HEK293 (cell line): ENCODE measurements around the gene PUM2.

ENCODE experiments used
- GLI4 ChIP-seq: fragments of 450-650 bp; formaldehyde crosslinking; IDR thresholded peaks from 2 replicates; pipeline ENCODE4 v1.5.1; 2016; ENCODE audit warnings: missing biosample characterization, missing genetic modification characterization
- HOXA7 ChIP-seq: sonication (generic); formaldehyde crosslinking; IDR thresholded peaks from 2 replicates; pipeline ENCODE4 v1.8.1; 2022; ENCODE audit warnings: missing genetic modification reagents, borderline replicate concordance
- TRIM28 ChIP-seq: IDR thresholded peaks from 2 replicates; pipeline ENCODE4 v1.6.1; 2011; ENCODE audit warnings: low read length, control low read depth, borderline replicate concordance
- YY1 ChIP-seq: fragments of 450-650 bp; formaldehyde crosslinking; IDR thresholded peaks from 2 replicates; pipeline ENCODE4 v1.5.1; 2018; ENCODE audit warnings: missing biosample characterization, missing genetic modification characterization
- ZBTB17 ChIP-seq: fragments of 450-650 bp; formaldehyde crosslinking; IDR thresholded peaks from 2 replicates; pipeline ENCODE4 v1.5.1; 2016; ENCODE audit warnings: missing biosample characterization, missing genetic modification characterization
- ZBTB7A ChIP-seq: fragments of 450-650 bp; formaldehyde crosslinking; IDR thresholded peaks from 2 replicates; pipeline ENCODE4 v1.5.1; 2016; ENCODE audit warnings: low read depth, missing biosample characterization, missing genetic modification characterization
- ZBTB8A ChIP-seq: fragments of 450-650 bp; formaldehyde crosslinking; IDR thresholded peaks from 2 replicates; pipeline ENCODE4 v1.5.1; 2016; ENCODE audit warnings: missing biosample characterization, missing genetic modification characterization
- ZNF148 ChIP-seq: fragments of 450-650 bp; formaldehyde crosslinking; IDR thresholded peaks from 2 replicates; pipeline ENCODE4 v1.5.0; 2017; ENCODE audit warnings: missing biosample characterization, missing genetic modification characterization, borderline replicate concordance
- ZNF19 ChIP-seq: fragments of 450-650 bp; formaldehyde crosslinking; IDR thresholded peaks from 2 replicates; pipeline ENCODE4; 2016; ENCODE audit warnings: missing biosample characterization, missing genetic modification characterization, low read depth
- ZNF341 ChIP-seq: fragments of 450-650 bp; formaldehyde crosslinking; IDR thresholded peaks from 2 replicates; pipeline ENCODE4; 2016; ENCODE audit warnings: low read depth, missing biosample characterization, missing genetic modification characterization
- ZNF354C ChIP-seq: fragments of 450-650 bp; formaldehyde crosslinking; IDR thresholded peaks from 2 replicates; pipeline ENCODE4 v1.5.1; 2016; ENCODE audit warnings: missing biosample characterization, missing genetic modification characterization, low read depth, borderline replicate concordance
- ZNF426 ChIP-seq: fragments of 450-650 bp; formaldehyde crosslinking; IDR thresholded peaks from 2 replicates; pipeline ENCODE4 v1.5.1; 2017; ENCODE audit warnings: missing biosample characterization, missing genetic modification characterization, mild to moderate bottlenecking, inconsistent platforms, moderate library complexity
- ZNF48 ChIP-seq: fragments of 450-650 bp; formaldehyde crosslinking; IDR thresholded peaks from 2 replicates; pipeline ENCODE4 v1.5.1; 2016; ENCODE audit warnings: missing biosample characterization, missing genetic modification characterization
- ZNF513 ChIP-seq: fragments of 450-650 bp; IDR thresholded peaks from 2 replicates; pipeline ENCODE4 v1.5.1; 2018; ENCODE audit warnings: missing biosample characterization, missing genetic modification characterization
- ZNF623 ChIP-seq: fragments of 450-650 bp; formaldehyde crosslinking; IDR thresholded peaks from 2 replicates; pipeline ENCODE4 v1.5.1; 2016; ENCODE audit warnings: missing biosample characterization, missing genetic modification characterization
- ZNF624 ChIP-seq: fragments of 450-650 bp; formaldehyde crosslinking; IDR thresholded peaks from 2 replicates; pipeline ENCODE4 v1.5.1; 2017; ENCODE audit warnings: missing biosample characterization, missing genetic modification characterization
- ZNF701 ChIP-seq: fragments of 450-650 bp; formaldehyde crosslinking; IDR thresholded peaks from 2 replicates; pipeline ENCODE4 v1.5.1; 2016; ENCODE audit warnings: missing biosample characterization, missing genetic modification characterization
- TF ChIP-seq, protein P1 (sequence below): fragments of 450-650 bp; formaldehyde crosslinking; IDR thresholded peaks from 2 replicates; pipeline ENCODE4 v1.5.1; 2016; ENCODE audit warnings: missing biosample characterization, missing genetic modification characterization, low read depth
- TF ChIP-seq, protein P2 (sequence below): fragments of 450-650 bp; formaldehyde crosslinking; IDR thresholded peaks from 2 replicates; pipeline ENCODE4 v1.5.1; 2016; ENCODE audit warnings: missing biosample characterization, missing genetic modification characterization
- TF ChIP-seq, protein P3 (sequence below): fragments of 450-650 bp; formaldehyde crosslinking; optimal IDR thresholded peaks from 2 replicates; pipeline ENCODE3; 2016; ENCODE audit warnings: missing biosample characterization, mild to moderate bottlenecking, missing genetic modification characterization

Gene PUM2

GRCh38 chr2:20348542-20348941 is 2.1 kb downstream of the PUM2 start (continued):
- TF ChIP-seq ZNF48 (tag by site-specific recombination) = no peak
- no peak for TF ChIP-seq ZNF426 (tag by site-specific recombination)
- no peak for TF ChIP-seq ZNF341 (tag by site-specific recombination)
- TF ChIP-seq, protein P1, sequence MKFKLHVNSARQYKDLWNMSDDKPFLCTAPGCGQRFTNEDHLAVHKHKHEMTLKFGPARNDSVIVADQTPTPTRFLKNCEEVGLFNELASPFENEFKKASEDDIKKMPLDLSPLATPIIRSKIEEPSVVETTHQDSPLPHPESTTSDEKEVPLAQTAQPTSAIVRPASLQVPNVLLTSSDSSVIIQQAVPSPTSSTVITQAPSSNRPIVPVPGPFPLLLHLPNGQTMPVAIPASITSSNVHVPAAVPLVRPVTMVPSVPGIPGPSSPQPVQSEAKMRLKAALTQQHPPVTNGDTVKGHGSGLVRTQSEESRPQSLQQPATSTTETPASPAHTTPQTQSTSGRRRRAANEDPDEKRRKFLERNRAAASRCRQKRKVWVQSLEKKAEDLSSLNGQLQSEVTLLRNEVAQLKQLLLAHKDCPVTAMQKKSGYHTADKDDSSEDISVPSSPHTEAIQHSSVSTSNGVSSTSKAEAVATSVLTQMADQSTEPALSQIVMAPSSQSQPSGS = no peak
- no peak for TF ChIP-seq ZNF624 (tag by site-specific recombination)
- no peak for TF ChIP-seq ZNF19 (tag by site-specific recombination)
- no peak for TF ChIP-seq HOXA7
- TF ChIP-seq YY1 (tag by site-specific recombination) = no peak
- TF ChIP-seq TRIM28 = no peak
- TF ChIP-seq ZNF354C (tag by site-specific recombination) = no peak
- no peak for TF ChIP-seq ZNF623 (tag by site-specific recombination)
- TF ChIP-seq, protein P2, sequence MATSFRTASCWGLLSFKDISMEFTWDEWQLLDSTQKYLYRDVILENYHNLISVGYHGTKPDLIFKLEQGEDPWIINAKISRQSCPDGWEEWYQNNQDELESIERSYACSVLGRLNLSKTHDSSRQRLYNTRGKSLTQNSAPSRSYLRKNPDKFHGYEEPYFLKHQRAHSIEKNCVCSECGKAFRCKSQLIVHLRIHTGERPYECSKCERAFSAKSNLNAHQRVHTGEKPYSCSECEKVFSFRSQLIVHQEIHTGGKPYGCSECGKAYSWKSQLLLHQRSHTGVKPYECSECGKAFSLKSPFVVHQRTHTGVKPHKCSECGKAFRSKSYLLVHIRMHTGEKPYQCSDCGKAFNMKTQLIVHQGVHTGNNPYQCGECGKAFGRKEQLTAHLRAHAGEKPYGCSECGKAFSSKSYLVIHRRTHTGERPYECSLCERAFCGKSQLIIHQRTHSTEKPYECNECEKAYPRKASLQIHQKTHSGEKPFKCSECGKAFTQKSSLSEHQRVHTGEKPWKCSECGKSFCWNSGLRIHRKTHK (tag by site-specific recombination) = no peak
- no peak for TF ChIP-seq ZNF513 (tag by site-specific recombination)
- TF ChIP-seq ZBTB7A (tag by site-specific recombination) = no peak
- no peak for TF ChIP-seq GLI4 (tag by site-specific recombination)
- no peak for TF ChIP-seq ZNF701
- TF ChIP-seq ZBTB17 (tag by site-specific recombination) = peak; percentile 85
- no peak for TF ChIP-seq ZNF148 (tag by site-specific recombination)
- TF ChIP-seq ZBTB8A (tag by site-specific recombination) = peak; percentile 46; the same call in 1 of the 2 replicates
- TF ChIP-seq, protein P3, sequence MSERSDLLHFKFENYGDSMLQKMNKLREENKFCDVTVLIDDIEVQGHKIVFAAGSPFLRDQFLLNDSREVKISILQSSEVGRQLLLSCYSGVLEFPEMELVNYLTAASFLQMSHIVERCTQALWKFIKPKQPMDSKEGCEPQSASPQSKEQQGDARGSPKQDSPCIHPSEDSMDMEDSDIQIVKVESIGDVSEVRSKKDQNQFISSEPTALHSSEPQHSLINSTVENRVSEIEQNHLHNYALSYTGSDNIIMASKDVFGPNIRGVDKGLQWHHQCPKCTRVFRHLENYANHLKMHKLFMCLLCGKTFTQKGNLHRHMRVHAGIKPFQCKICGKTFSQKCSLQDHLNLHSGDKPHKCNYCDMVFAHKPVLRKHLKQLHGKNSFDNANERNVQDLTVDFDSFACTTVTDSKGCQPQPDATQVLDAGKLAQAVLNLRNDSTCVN = no peak
